Erythroblast (primary cell): ENCODE data around the gene SPTSSA.
"Not testable (repeated sequence)": the region's sequence is repeated elsewhere in the genome, so short reads cannot be mapped to it uniquely, and the experiment has no call there.

Experiments used
- DNase-seq, 2 experiments: peaks; one replicate each; lab custom pipeline; 2025; lab: John Stamatoyannopoulos, UW
- GATA1 ChIP-seq: IDR thresholded peaks from 2 replicates; pipeline ENCODE4 v1.6.1; 2011; ENCODE audit warnings: low read depth, mild to moderate bottlenecking, control low read depth, low read length, moderate library complexity
- POLR2A ChIP-seq: IDR thresholded peaks from 2 replicates; pipeline ENCODE4 v1.6.1; 2011; ENCODE audit warnings: mild to moderate bottlenecking, low read length

SPTSSA gene

GRCh38 chr14:34386865-34387485 lies 75.1 kb downstream of the SPTSSA start:
- no peak for TF ChIP-seq POLR2A
- no peak for DNase-seq

GRCh38 chr14:34385881-34386280 lies 76.2 kb downstream of the SPTSSA start:
- DNase-seq = not testable (repeated sequence)

- TF ChIP-seq POLR2A (no peak), GATA1 (no peak)
- no peak for DNase-seq
Observed at GRCh38 chr14:34383839-34384238, 78.2 kb downstream of the SPTSSA start.
